GM12865 (cell line): ENCODE data around the gene USP6NL.

Experiments used
- DNase-seq: peaks from one replicate; pipeline ENCODE4 v3.0.0; 2010; ENCODE audit warnings: low read depth
- H3K4me3 ChIP-seq: 2 replicates; pipeline ENCODE4 v1.5.1; 2011; ENCODE audit warnings: mild to moderate bottlenecking, low read depth, low read length, control low read depth
- CTCF ChIP-seq: IDR thresholded peaks from 2 replicates; pipeline ENCODE4 v1.5.1; 2011; ENCODE audit warnings: low read length, control low read depth, low read depth, inconsistent platforms; ENCODE audit not compliant: insufficient read depth; ENCODE audit errors: missing control alignments

The USP6NL gene

GRCh38 chr10:11522821-11523245, 88.6 kb downstream of the USP6NL start:
- DNase-seq, result no peak
- no peak for TF ChIP-seq CTCF
- H3K4me3 ChIP-seq, result no peak overlapping the region

- TF ChIP-seq CTCF, result no peak
- no peak overlapping the region for H3K4me3 ChIP-seq
- no peak for DNase-seq
These were observed 89.6 kb downstream of the USP6NL start for GRCh38 chr10:11521860-11522259.

- DNase-seq, result no peak
- no peak for TF ChIP-seq CTCF
- H3K4me3 ChIP-seq, result no peak overlapping the region
These were observed 90.6 kb downstream of the USP6NL start for GRCh38 chr10:11520892-11521291.

GRCh38 chr10:11517150-11517549, 94.3 kb downstream of the USP6NL start:
- TF ChIP-seq CTCF, result no peak
- peak; percentile 73 for DNase-seq
- no peak overlapping the region for H3K4me3 ChIP-seq

GRCh38 chr10:11516431-11516746, 95.1 kb downstream of the USP6NL start:
- peak; percentile 80 for DNase-seq
- no peak overlapping the region for H3K4me3 ChIP-seq
- no peak for TF ChIP-seq CTCF

GRCh38 chr10:11515596-11516430, 95.6 kb downstream of the USP6NL start:
- peak; percentile 82 for DNase-seq
- TF ChIP-seq CTCF, result peak; percentile 83
- H3K4me3 ChIP-seq, result no peak overlapping the region

- no peak overlapping the region for H3K4me3 ChIP-seq
- TF ChIP-seq CTCF, result no peak
- no peak for DNase-seq
These were observed 97.7 kb downstream of the USP6NL start for GRCh38 chr10:11513727-11514126.
